Erythroblast (primary cell): ENCODE results near the gene GAK.

Experiments
- GATA1 ChIP-seq: IDR thresholded peaks from 2 replicates; pipeline ENCODE4 v1.6.1; 2011; ENCODE audit warnings: low read depth, mild to moderate bottlenecking, control low read depth, low read length, moderate library complexity
- POLR2A ChIP-seq: IDR thresholded peaks from 2 replicates; pipeline ENCODE4 v1.6.1; 2011; ENCODE audit warnings: mild to moderate bottlenecking, low read length

DNA sequence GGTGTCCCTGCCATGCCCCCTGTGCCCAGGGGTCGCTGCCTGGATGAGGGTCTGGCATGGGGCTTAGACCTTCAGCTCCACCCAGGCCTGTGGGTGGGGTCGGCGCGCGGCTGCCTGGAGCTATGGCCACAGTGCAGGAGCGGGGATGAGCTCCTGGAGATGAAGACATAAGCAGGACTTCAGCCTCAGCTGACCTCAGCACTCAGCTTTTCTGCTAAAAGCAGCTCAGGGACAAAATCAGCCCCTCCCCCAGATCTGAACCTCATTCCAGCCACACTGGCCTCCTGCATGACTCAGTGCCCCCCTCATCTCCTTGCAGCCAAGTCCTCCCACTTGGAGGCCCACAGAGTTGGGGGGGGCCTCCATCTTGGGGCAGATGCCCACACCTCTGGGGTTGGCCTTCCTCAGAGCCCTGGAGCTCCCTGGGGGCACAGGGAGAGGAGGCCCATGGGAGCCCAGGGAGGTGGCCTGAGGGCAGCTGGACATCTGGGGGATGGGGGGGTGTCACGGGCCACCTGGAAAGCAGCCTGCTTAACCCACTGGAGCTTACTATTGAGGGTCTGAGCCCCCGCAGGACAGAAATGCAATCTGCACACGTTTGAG is 86.8 kb downstream of the GAK start:
- TF ChIP-seq POLR2A (no peak), GATA1 (no peak)
